NB4 (cell line): ENCODE measurements around the gene STPG1.

ENCODE experiments used
- DNase-seq: peaks from one replicate; pipeline ENCODE4 v3.0.0; 2010; ENCODE audit warnings: low read depth
- H3K4me3 ChIP-seq: one replicate; pipeline ENCODE4 v1.5.1; 2011; ENCODE audit warnings: mild to moderate bottlenecking, low read depth, low read length, moderate library complexity
- CTCF ChIP-seq: IDR thresholded peaks from one replicate; pipeline ENCODE4 v1.5.1; 2012; ENCODE audit warnings: low read depth, low read length
- MAX ChIP-seq: IDR thresholded peaks from 2 replicates; pipeline ENCODE4 v1.6.1; 2011; ENCODE audit warnings: low read depth, low read length
- MYC ChIP-seq: IDR thresholded peaks from 2 replicates; pipeline ENCODE4 v1.6.1; 2011; ENCODE audit warnings: low read depth, low read length
- POLR2A ChIP-seq: IDR thresholded peaks from 2 replicates; pipeline ENCODE4 v1.6.1; 2011; ENCODE audit warnings: mild to moderate bottlenecking; ENCODE audit not compliant: insufficient read length; ENCODE audit errors: extremely low read depth

The STPG1 gene

GRCh38 chr1:24316645-24317044, 96.9 kb downstream of the STPG1 start:
- DNase-seq = no peak
- no peak for TF ChIP-seq MAX
- TF ChIP-seq CTCF = peak; percentile 23
- no peak for TF ChIP-seq POLR2A
- TF ChIP-seq MYC = no peak
- H3K4me3 ChIP-seq = no peak overlapping the region

GRCh38 chr1:24315391-24315790, 98.2 kb downstream of the STPG1 start:
- no peak overlapping the region for H3K4me3 ChIP-seq
- no peak for DNase-seq
- TF ChIP-seq POLR2A (no peak), MAX (no peak), CTCF (no peak)

GRCh38 chr1:24311741-24312140, 101.8 kb downstream of the STPG1 start:
- H3K4me3 ChIP-seq = no peak overlapping the region
- TF ChIP-seq CTCF (no peak), MYC (no peak), MAX (no peak), POLR2A (no peak)
- DNase-seq = no peak

- DNase-seq = no peak
- TF ChIP-seq CTCF (no peak), MYC (no peak), POLR2A (no peak), MAX (no peak)
Observed at GRCh38 chr1:24311234-24311633, 102.3 kb downstream of the STPG1 start.

GRCh38 chr1:24309762-24310485, 103.7 kb downstream of the STPG1 start:
- H3K4me3 ChIP-seq = no peak overlapping the region
- no peak for DNase-seq
- TF ChIP-seq MAX = no peak
- TF ChIP-seq MYC = no peak
- no peak for TF ChIP-seq CTCF
- no peak for TF ChIP-seq POLR2A

More at GRCh38 chr1:24311234-24311633, 102.3 kb downstream of the STPG1 start:
- H3K4me3 ChIP-seq = no peak overlapping the region
